Testis (tissue), 3 donors: ENCODE data around the gene YBX2. TPM values are rescaled to one million over a fixed set of nuclear protein-coding genes. Genes with fewer than 3 reads are reported as not detected.

Experiments
- DNase-seq: peaks from one replicate; pipeline ENCODE4 v3.0.0-alpha.2; 2019
- H3K27ac ChIP-seq, 2 donors: fragments of 200-600 bp; sonication (generic); one replicate each; pipeline ENCODE4 v1.5.1; 2019
- H3K27me3 ChIP-seq: fragments of 200-600 bp; sonication (generic); one replicate; pipeline ENCODE4 v1.5.1; 2019
- H3K36me3 ChIP-seq: fragments of 200-600 bp; sonication (generic); one replicate; pipeline ENCODE4 v1.5.1; 2017; ENCODE audit warnings: low read depth; ENCODE audit errors: missing control alignments
- H3K4me1 ChIP-seq: fragments of 200-600 bp; sonication (generic); one replicate; pipeline ENCODE4 v1.5.1; 2019
- H3K4me3 ChIP-seq, 2 donors: fragments of 200-600 bp; sonication (generic); one replicate each; pipeline ENCODE4 v1.5.1; 2017 to 2019
- H3K9me3 ChIP-seq: fragments of 200-600 bp; sonication (generic); one replicate; pipeline ENCODE4 v1.5.1; 2017
- CTCF ChIP-seq, 3 experiments: fragments of 450-650 bp in 2 of 3; fragments of 200-600 bp in 1 of 3; sonication (generic) in 1 of 3; IDR thresholded peaks; one replicate each; pipeline ENCODE4 v1.5.1; 2016 to 2019; ENCODE audit warnings: antibody characterized with exemption in 3 of 3, mild to moderate bottlenecking in 2 of 3, moderate library complexity in 1 of 3
- POLR2A ChIP-seq: fragments of 450-650 bp; IDR thresholded peaks from one replicate; pipeline ENCODE4 v1.6.1; 2017; ENCODE audit warnings: antibody characterized with exemption, mild to moderate bottlenecking, moderate library complexity
- whole genome bisulfite sequencing, 2 donors: methylation state at CpG; one replicate each; pipeline ENCODE4 v1.1.5; 2018; 5-methylcytosine and 5-hydroxymethylcytosine counted together
- intact Hi-C: fragments of 100-400 bp; cut with DNase I; formaldehyde crosslinking; loops from one replicate; pipeline ENCODE4 v1.15.1; 2023; ENCODE audit warnings: low total_unique reads
- polyA plus RNA-seq: library from polyadenylated mRNA; stranded (reverse); fragments of 350-450 nt; fragmentation: Illumina TruSeq; extraction: RNeasy Lipid Tissue Mini Kit (QIAGEN cat#74804); gene quantifications from one replicate; pipeline ENCODE4 v1.2.3, GENCODE V29; 2014; ENCODE audit warnings: low read depth, low replicate concordance; ENCODE audit not compliant: insufficient read depth
- total RNA-seq, 2 donors: library from RNA; depleted of rRNA; stranded (reverse); fragments of >200 nt; gene quantifications; one replicate each; pipeline ENCODE4 v1.2.3, GENCODE V29; 2016

The YBX2 gene
- total and polyA plus RNA-seq, 3 donors from 2014 or later, result 276 to 1,120 (median 549) TPM

DNA sequence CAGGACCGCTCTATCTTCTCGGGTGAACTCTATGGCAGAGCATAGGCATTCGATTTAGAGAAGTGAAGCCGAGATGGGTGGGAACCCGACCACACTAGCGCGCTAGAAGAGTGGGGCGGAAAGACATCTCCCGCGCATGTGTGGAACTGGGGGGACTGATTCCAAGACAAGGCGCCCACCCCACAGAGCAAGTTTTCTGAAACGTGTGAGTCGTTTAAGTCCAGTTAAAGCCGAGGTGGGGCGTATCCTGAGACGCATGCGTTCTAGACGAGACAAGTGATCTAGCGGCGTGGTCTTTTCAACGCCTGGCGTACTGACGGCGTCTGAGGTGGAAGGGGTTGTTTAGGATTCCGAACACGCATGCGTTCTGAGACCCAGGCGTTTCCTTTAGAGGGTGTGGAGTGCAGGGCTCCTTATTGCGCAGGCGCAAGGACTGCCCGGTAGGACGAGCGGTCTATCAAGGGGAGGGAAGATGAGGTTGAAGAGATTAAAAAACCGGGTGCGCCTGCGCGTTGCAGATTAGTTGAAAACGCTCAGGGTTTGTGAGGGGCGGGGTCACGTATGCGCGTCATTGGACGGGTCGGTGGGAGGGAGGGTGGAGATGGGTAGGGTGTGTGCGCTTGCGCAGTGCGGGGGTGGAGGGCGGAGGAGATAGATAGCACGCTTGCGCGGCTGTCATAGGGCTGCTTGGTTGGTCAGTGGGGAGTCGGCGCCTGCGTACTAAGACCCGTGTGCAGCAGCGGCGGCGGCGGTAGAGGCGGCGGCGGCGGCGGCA lies 12.7 kb upstream of the YBX2 start, which contains the start of gene EIF5A:
TSS of gene EIF5A (plus strand) at position 718 of the 775 bp plus-strand sequence. CDS start 2,008 bp downstream, outside the sequence.
- intact Hi-C loops, result no loop called here
- TF ChIP-seq CTCF (IDR thresholded peaks at IDR 0.05) (peak in 1 of 3 experiments; percentile 1), POLR2A (peak; percentile 88)
- no peaks in the 10 kb centered on the region for H3K27me3 ChIP-seq

DNA sequence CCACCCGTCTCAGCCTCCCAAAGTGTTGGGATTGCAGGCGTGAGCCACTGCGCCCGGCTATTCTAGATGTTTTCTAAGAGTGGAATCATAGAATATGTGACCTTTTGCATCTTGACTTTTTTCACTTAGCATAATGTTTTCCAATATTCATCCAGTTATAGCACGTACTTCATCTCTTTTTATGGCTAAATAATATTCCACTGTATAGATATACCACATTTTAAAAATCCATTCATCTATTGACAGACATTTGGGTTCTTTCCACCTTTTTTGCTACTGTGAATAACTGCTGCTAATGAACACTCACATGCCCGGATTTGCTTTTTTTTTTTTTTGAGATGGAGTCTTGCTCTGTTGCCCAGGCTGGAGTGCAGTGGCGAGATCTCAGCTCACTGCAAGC lies 9.7 kb upstream of the YBX2 start:
- DNase-seq, result no peak
- no peaks in the 10 kb centered on the region for H3K9me3 ChIP-seq
- 93 to 94% methylated on average over 7 of the region's 7 CpGs for WGBS, 2 donors
- peaks cover 6% of the 10 kb centered on the region for H3K4me1 ChIP-seq
- H3K36me3 ChIP-seq, result no peaks in the 10 kb centered on the region
- no peaks in the 10 kb centered on the region for H3K27me3 ChIP-seq
- no peak overlapping the region for H3K4me3 ChIP-seq
- intact Hi-C loops, result no loop called here
- H3K27ac ChIP-seq, result no peak overlapping the region
- no peak for TF ChIP-seq CTCF (IDR thresholded peaks at IDR 0.05)
- TF ChIP-seq POLR2A, result no peak

More for the DNA sequence above, 12.7 kb upstream of the YBX2 start, which contains the start of gene EIF5A:
- H3K9me3 ChIP-seq, result no peaks in the 10 kb centered on the region
- whole genome bisulfite sequencing, 2 donors, result 0 to 1% methylated on average over 54 to 64 of the region's 64 CpGs
- peak within 1 kb of the TSS; percentile 88 to 99 for H3K4me3 ChIP-seq
- H3K27ac ChIP-seq, result peak within 1 kb of the TSS; percentile 92 to 97
- peaks cover 11% of the 10 kb centered on the region for H3K4me1 ChIP-seq
- peak; percentile 98 for DNase-seq
- no peaks in the 10 kb centered on the region for H3K36me3 ChIP-seq

GRCh38 chr17:7296189-7296861 lies 1.9 kb upstream of the YBX2 start:
- no peaks in the 10 kb centered on the region for H3K36me3 ChIP-seq
- peak; percentile 96 to 97 (median 96) for TF ChIP-seq CTCF (IDR thresholded peaks at IDR 0.05)
- TF ChIP-seq POLR2A, result no peak
- H3K4me1 ChIP-seq, result peaks cover 30% of the 10 kb centered on the region
- no peaks in the 10 kb centered on the region for H3K27me3 ChIP-seq
- DNase-seq, result peak; percentile 87
- H3K9me3 ChIP-seq, result no peaks in the 10 kb centered on the region
- peak overlapping the region; percentile 24 to 29 for H3K4me3 ChIP-seq
- WGBS, 2 donors, result 1 to 5% methylated on average over 19 to 51 of the region's 51 CpGs
- H3K27ac ChIP-seq, result no peak overlapping the region
- intact Hi-C loops, result no loop called here

DNA sequence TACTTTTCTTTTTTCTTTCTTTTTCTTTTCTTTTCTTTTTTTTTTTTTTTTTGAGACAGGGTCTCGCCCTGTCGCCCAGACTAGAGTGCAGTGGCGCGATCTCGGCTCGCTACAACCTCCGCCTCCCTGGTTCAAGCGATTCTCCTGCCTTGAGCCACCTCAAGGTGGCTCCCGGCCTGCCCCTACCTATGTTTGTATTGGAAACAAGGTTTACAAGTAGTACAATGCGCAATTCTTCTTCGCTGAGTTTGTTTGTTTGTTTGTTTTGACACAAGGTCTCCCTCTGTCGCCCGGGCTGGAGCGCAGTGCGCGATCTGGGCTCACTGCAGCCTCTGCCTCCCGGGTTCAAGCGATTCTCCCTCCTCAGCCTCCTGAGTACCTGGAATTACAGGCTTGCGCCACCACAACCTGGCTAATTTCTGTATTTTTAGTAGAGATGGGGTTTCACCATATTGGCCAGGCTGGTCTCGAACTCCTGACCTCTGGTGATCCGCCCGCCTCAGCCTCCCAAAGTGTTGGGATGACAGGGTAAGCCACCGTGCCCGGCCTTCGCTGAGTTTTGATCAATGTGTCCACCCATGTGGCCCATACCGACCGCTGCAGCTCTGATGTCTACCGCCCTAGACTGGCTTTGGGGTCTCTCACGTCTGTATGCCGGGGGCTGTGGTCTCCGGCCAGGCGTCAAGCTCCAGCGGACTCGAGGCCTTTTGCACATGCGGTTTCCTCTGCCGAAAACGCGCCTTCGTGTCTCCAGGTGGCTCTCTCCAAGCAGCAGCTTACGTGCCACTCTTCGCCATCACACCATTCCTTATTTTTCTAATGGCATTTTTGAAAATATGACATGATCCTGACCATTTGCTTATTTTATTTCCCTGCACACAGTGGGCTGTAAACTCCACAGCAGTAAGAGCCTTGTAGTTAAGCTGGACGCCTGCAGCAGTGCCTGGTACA lies 1.1 kb upstream of the YBX2 start:
- Histone ChIP-seq H3K9me3 (no peaks in the 10 kb centered on the region), H3K4me1 (peaks cover 30% of the 10 kb centered on the region), H3K36me3 (no peaks in the 10 kb centered on the region), H3K4me3 (peak overlapping the region; percentile 42 to 50), H3K27me3 (no peaks in the 10 kb centered on the region), H3K27ac (peak overlapping the region in 1 of 2 donors; percentile 24)
- intact Hi-C loops, result no loop called here
- no peak for TF ChIP-seq POLR2A
- no peak for TF ChIP-seq CTCF (IDR thresholded peaks at IDR 0.05)
- DNase-seq, result no peak
- WGBS, 2 donors, result 51 to 53% methylated on average over 42 of the region's 42 CpGs
